Activated CD4-positive, alpha-beta T cell treated with anti-CD3 and anti-CD28 coated beads, Interleukin-2, amount 10 ng/mL, durations not matched to agents 7 days and 5 days (primary cell): ENCODE data around the gene FCSK. TPM values are rescaled to one million over a fixed set of nuclear protein-coding genes. Genes with fewer than 3 reads are reported as not detected.

Experiments used
- CTCF ChIA-PET: fragments of 350-600 bp; sonication (Branson Sonifier 250); formaldehyde crosslinking; loops from one replicate; lab custom pipeline; 2021; ENCODE audit warnings: antibody characterized with exemption; lab: Charles Lee
- POLR2A ChIA-PET: fragments of 350-600 bp; sonication (Branson Sonifier 250); formaldehyde crosslinking; loops from one replicate; lab custom pipeline; 2021; ENCODE audit warnings: antibody characterized with exemption; lab: Charles Lee
- DNase-seq: peaks from one replicate; pipeline ENCODE4 v3.0.0-alpha.2; 2020
- H3K27ac Mint-ChIP-seq: one replicate; pipeline ENCODE4 v1.8.0; 2021; ENCODE audit warnings: mild to moderate bottlenecking, moderate library complexity, mixed read lengths
- H3K27me3 Mint-ChIP-seq: one replicate; pipeline ENCODE4 v1.8.0; 2021; ENCODE audit warnings: mixed read lengths
- H3K36me3 Mint-ChIP-seq: one replicate; pipeline ENCODE4 v1.8.0; 2021; ENCODE audit warnings: low read depth, mixed read lengths
- H3K4me1 Mint-ChIP-seq: one replicate; pipeline ENCODE4 v1.8.0; 2021; ENCODE audit warnings: mixed read lengths
- H3K4me3 Mint-ChIP-seq: one replicate; pipeline ENCODE4 v1.8.0; 2021; ENCODE audit warnings: mild to moderate bottlenecking, moderate library complexity, mixed read lengths
- H3K9me3 Mint-ChIP-seq: one replicate; pipeline ENCODE4 v1.8.0; 2021; ENCODE audit warnings: mixed read lengths
- total RNA-seq, 2 experiments: library from RNA; stranded (reverse); gene quantifications; one replicate each; pipeline ENCODE4 v1.2.3, GENCODE V29; 2021

Gene FCSK
- total RNA-seq, 2 experiments from 2014 or later, result 16.8 to 18.8 TPM

GRCh38 chr16:70419384-70420327 is 34.7 kb upstream of the FCSK start:
- CTCF ChIA-PET, result interaction anchor here (0.6 to 1.0 kb wide), 4 partner anchors 8 to 18 kb away, joined by 3 to 6 read pairs (median 3); no protein-coding TSS in a partner anchor
- Mint-ChIP-seq H3K4me3 (no peak overlapping the region), H3K36me3 (peaks cover 1% of the 10 kb centered on the region), H3K4me1 (peaks cover 36% of the 10 kb centered on the region), H3K27ac (peak overlapping the region; percentile 47), H3K27me3 (no peaks in the 10 kb centered on the region), H3K9me3 (no peaks in the 10 kb centered on the region)
- no peak for DNase-seq
- POLR2A ChIA-PET, result interaction anchor here (0.6 kb wide), 1 partner anchor 14 kb away, joined by 7 read pairs; no protein-coding TSS in a partner anchor

- DNase-seq, result no peak
- peaks cover 1% of the 10 kb centered on the region for H3K36me3 Mint-ChIP-seq
- peaks cover 36% of the 10 kb centered on the region for H3K4me1 Mint-ChIP-seq
- no peaks in the 10 kb centered on the region for H3K9me3 Mint-ChIP-seq
- CTCF ChIA-PET, result interaction anchor here (0.6 to 1.0 kb wide), 4 partner anchors 10 to 394 kb away, joined by 3 to 5 read pairs (median 3); no protein-coding TSS in a partner anchor
- POLR2A ChIA-PET, result no interaction called here
- H3K4me3 Mint-ChIP-seq, result no peak overlapping the region
- no peak overlapping the region for H3K27ac Mint-ChIP-seq
- no peaks in the 10 kb centered on the region for H3K27me3 Mint-ChIP-seq
These were observed 33.4 kb upstream of the FCSK start for GRCh38 chr16:70421014-70421413.

- CTCF ChIA-PET, result interaction anchor here (1.0 kb wide), 1 partner anchor 27 kb away, joined by 3 read pairs; no protein-coding TSS in a partner anchor
- POLR2A ChIA-PET, result no interaction called here
- H3K4me1 Mint-ChIP-seq, result peaks cover 36% of the 10 kb centered on the region
- no peaks in the 10 kb centered on the region for H3K27me3 Mint-ChIP-seq
- DNase-seq, result no peak
- H3K9me3 Mint-ChIP-seq, result no peaks in the 10 kb centered on the region
- no peak overlapping the region for H3K27ac Mint-ChIP-seq
- H3K4me3 Mint-ChIP-seq, result no peak overlapping the region
- H3K36me3 Mint-ChIP-seq, result peaks cover 1% of the 10 kb centered on the region
These were observed 32.7 kb upstream of the FCSK start for GRCh38 chr16:70421473-70422311.

GRCh38 chr16:70422543-70422942 is 31.9 kb upstream of the FCSK start:
- CTCF ChIA-PET, result no interaction called here
- Mint-ChIP-seq H3K4me3 (no peak overlapping the region), H3K27ac (no peak overlapping the region), H3K27me3 (no peaks in the 10 kb centered on the region), H3K9me3 (no peaks in the 10 kb centered on the region), H3K4me1 (peaks cover 35% of the 10 kb centered on the region), H3K36me3 (peaks cover 2% of the 10 kb centered on the region)
- POLR2A ChIA-PET, result no interaction called here
- no peak for DNase-seq

GRCh38 chr16:70427786-70428177 is 26.6 kb upstream of the FCSK start:
- H3K27me3 Mint-ChIP-seq, result no peaks in the 10 kb centered on the region
- H3K4me3 Mint-ChIP-seq, result no peak overlapping the region
- DNase-seq, result no peak
- ChIA-PET POLR2A (no interaction called here), CTCF (interaction anchor here (0.7 to 0.8 kb wide), 2 partner anchors 9 to 17 kb away, joined by 3 to 4 read pairs; no protein-coding TSS in a partner anchor)
- peaks cover 2% of the 10 kb centered on the region for H3K36me3 Mint-ChIP-seq
- H3K9me3 Mint-ChIP-seq, result no peaks in the 10 kb centered on the region
- H3K4me1 Mint-ChIP-seq, result peaks cover 42% of the 10 kb centered on the region
- H3K27ac Mint-ChIP-seq, result peak overlapping the region; percentile 9

- Mint-ChIP-seq H3K36me3 (peaks cover 2% of the 10 kb centered on the region), H3K4me3 (no peak overlapping the region), H3K9me3 (no peaks in the 10 kb centered on the region), H3K4me1 (peaks cover 44% of the 10 kb centered on the region), H3K27me3 (no peaks in the 10 kb centered on the region), H3K27ac (peak overlapping the region; percentile 39)
- ChIA-PET POLR2A (interaction anchor here (0.6 kb wide), 1 partner anchor 350 kb away, joined by 10 read pairs; no protein-coding TSS in a partner anchor), CTCF (interaction anchor here (0.7 to 0.8 kb wide), 2 partner anchors 10 to 18 kb away, joined by 3 to 4 read pairs; no protein-coding TSS in a partner anchor)
- peak; percentile 23 for DNase-seq
These were observed 26.0 kb upstream of the FCSK start for GRCh38 chr16:70428178-70428998.

GRCh38 chr16:70429888-70430666 is 24.3 kb upstream of the FCSK start:
- H3K27me3 Mint-ChIP-seq, result no peaks in the 10 kb centered on the region
- no peak for DNase-seq
- peaks cover 9% of the 10 kb centered on the region for H3K36me3 Mint-ChIP-seq
- peaks cover 48% of the 10 kb centered on the region for H3K4me1 Mint-ChIP-seq
- no peak overlapping the region for H3K4me3 Mint-ChIP-seq
- no peaks in the 10 kb centered on the region for H3K9me3 Mint-ChIP-seq
- peak overlapping the region; percentile 89 for H3K27ac Mint-ChIP-seq
- CTCF ChIA-PET, result no interaction called here
- POLR2A ChIA-PET, result no interaction called here

GRCh38 chr16:70430667-70431536 is 23.5 kb upstream of the FCSK start:
- no peaks in the 10 kb centered on the region for H3K9me3 Mint-ChIP-seq
- H3K4me1 Mint-ChIP-seq, result peaks cover 48% of the 10 kb centered on the region
- ChIA-PET POLR2A (no interaction called here), CTCF (interaction anchor here (0.7 to 1.8 kb wide), 2 partner anchors 20 to 39 kb away, joined by 3 to 4 read pairs; no protein-coding TSS in a partner anchor)
- H3K36me3 Mint-ChIP-seq, result peaks cover 9% of the 10 kb centered on the region
- peak; percentile 47 for DNase-seq
- no peaks in the 10 kb centered on the region for H3K27me3 Mint-ChIP-seq
- H3K4me3 Mint-ChIP-seq, result peak overlapping the region; percentile 17
- H3K27ac Mint-ChIP-seq, result peak overlapping the region; percentile 89

- H3K4me1 Mint-ChIP-seq, result peaks cover 61% of the 10 kb centered on the region
- DNase-seq, result no peak
- CTCF ChIA-PET, result interaction anchor here (0.9 to 1.8 kb wide), 6 partner anchors 9 to 63 kb away, joined by 3 to 6 read pairs (median 4); no protein-coding TSS in a partner anchor
- POLR2A ChIA-PET, result interaction anchor here (0.6 kb wide), 1 partner anchor 52 kb away, joined by 3 read pairs; no protein-coding TSS in a partner anchor
- H3K27me3 Mint-ChIP-seq, result no peaks in the 10 kb centered on the region
- H3K36me3 Mint-ChIP-seq, result peaks cover 9% of the 10 kb centered on the region
- H3K4me3 Mint-ChIP-seq, result no peak overlapping the region
- H3K9me3 Mint-ChIP-seq, result no peaks in the 10 kb centered on the region
- H3K27ac Mint-ChIP-seq, result no peak overlapping the region
These were observed 22.1 kb upstream of the FCSK start for GRCh38 chr16:70432356-70432722.

GRCh38 chr16:70432723-70433457 is 21.5 kb upstream of the FCSK start:
- Mint-ChIP-seq H3K9me3 (no peaks in the 10 kb centered on the region), H3K4me3 (no peak overlapping the region), H3K4me1 (peaks cover 62% of the 10 kb centered on the region), H3K36me3 (peaks cover 8% of the 10 kb centered on the region), H3K27me3 (no peaks in the 10 kb centered on the region), H3K27ac (no peak overlapping the region)
- POLR2A ChIA-PET, result interaction anchor here (0.6 kb wide), 1 partner anchor 53 kb away, joined by 3 read pairs; no protein-coding TSS in a partner anchor
- CTCF ChIA-PET, result interaction anchor here (0.9 to 1.8 kb wide), 6 partner anchors 8 to 62 kb away, joined by 3 to 6 read pairs (median 4); no protein-coding TSS in a partner anchor
- no peak for DNase-seq
